Bronchial epithelial cell (primary cell): ENCODE measurements around the gene CRYAA. TPM values are rescaled to one million over a fixed set of nuclear protein-coding genes. Genes with fewer than 3 reads are reported as not detected.
"Not testable (repeated sequence)": the region's sequence is repeated elsewhere in the genome, so short reads cannot be mapped to it uniquely, and the experiment has no call there.

ENCODE experiments used
- DNase-seq: peaks from one replicate; pipeline ENCODE4 v3.0.0-alpha.2; 2010; ENCODE audit warnings: low read depth
- FAIRE-seq: peaks from 2 replicates; lab custom pipeline; 2011; peaks lifted over from hg19 to GRCh38; lab: Jason Lieb, UNC
- H3K27me3 ChIP-seq: 2 replicates; pipeline ENCODE4 v1.5.1; 2011; ENCODE audit warnings: low read length; ENCODE audit not compliant: control insufficient read depth, insufficient read depth
- H3K36me3 ChIP-seq: 2 replicates; pipeline ENCODE4 v1.5.1; 2011; ENCODE audit warnings: low read length; ENCODE audit not compliant: control insufficient read depth, insufficient read depth
- H3K4me3 ChIP-seq: 2 replicates; pipeline ENCODE4 v1.5.1; 2011; ENCODE audit warnings: mild to moderate bottlenecking, low read depth, low read length, control low read depth
- total RNA-seq: library from RNA; depleted of rRNA; stranded (reverse); fragments of >200 nt; gene quantifications from 2 replicates; pipeline ENCODE4 v1.2.1, GENCODE V29; 2014

Gene CRYAA
- total RNA-seq, result not detected in 2 replicates

GRCh38 chr21:43168708-43169107 is at the start of gene CRYAA:
TSS of gene CRYAA (plus strand) at chr21:43169008. CDS start at chr21:43169100, 92 bp downstream.
- H3K36me3 ChIP-seq, DNase-seq, H3K4me3 ChIP-seq, FAIRE-seq, H3K27me3 ChIP-seq: not testable (repeated sequence)

GRCh38 chr21:43130094-43130493 is 38.7 kb upstream of the CRYAA start:
- not testable (repeated sequence) for FAIRE-seq, H3K27me3 ChIP-seq, DNase-seq, H3K36me3 ChIP-seq, H3K4me3 ChIP-seq

GRCh38 chr21:43134520-43134919 is 34.3 kb upstream of the CRYAA start:
- H3K27me3 ChIP-seq, DNase-seq, H3K36me3 ChIP-seq, H3K4me3 ChIP-seq, FAIRE-seq: not testable (repeated sequence)

- not testable (repeated sequence) for H3K4me3 ChIP-seq, DNase-seq, FAIRE-seq, H3K27me3 ChIP-seq, H3K36me3 ChIP-seq
Measured at GRCh38 chr21:43138944-43139343, 29.9 kb upstream of the CRYAA start.

GRCh38 chr21:43141407-43141806 is 27.4 kb upstream of the CRYAA start:
- not testable (repeated sequence) for H3K27me3 ChIP-seq, H3K36me3 ChIP-seq, DNase-seq, FAIRE-seq, H3K4me3 ChIP-seq

GRCh38 chr21:43146637-43147036 is 22.2 kb upstream of the CRYAA start:
- not testable (repeated sequence) for FAIRE-seq, H3K4me3 ChIP-seq, H3K27me3 ChIP-seq, DNase-seq, H3K36me3 ChIP-seq

- H3K36me3 ChIP-seq, H3K27me3 ChIP-seq, FAIRE-seq, H3K4me3 ChIP-seq, DNase-seq: not testable (repeated sequence)
Measured at GRCh38 chr21:43147999-43148398, 20.8 kb upstream of the CRYAA start.

- not testable (repeated sequence) for H3K4me3 ChIP-seq, FAIRE-seq, H3K27me3 ChIP-seq, DNase-seq, H3K36me3 ChIP-seq
Measured at GRCh38 chr21:43149344-43149743, 19.5 kb upstream of the CRYAA start.

GRCh38 chr21:43153601-43154000 is 15.2 kb upstream of the CRYAA start:
- H3K4me3 ChIP-seq, H3K36me3 ChIP-seq, DNase-seq, FAIRE-seq, H3K27me3 ChIP-seq: not testable (repeated sequence)

GRCh38 chr21:43159279-43160175 is 9.3 kb upstream of the CRYAA start:
- H3K36me3 ChIP-seq, FAIRE-seq, H3K27me3 ChIP-seq, H3K4me3 ChIP-seq, DNase-seq: not testable (repeated sequence)

- not testable (repeated sequence) for DNase-seq, H3K27me3 ChIP-seq, FAIRE-seq, H3K4me3 ChIP-seq, H3K36me3 ChIP-seq
Measured at GRCh38 chr21:43161826-43162707, 6.7 kb upstream of the CRYAA start.

GRCh38 chr21:43162708-43163205 is 6.1 kb upstream of the CRYAA start:
- FAIRE-seq, H3K4me3 ChIP-seq, H3K27me3 ChIP-seq, DNase-seq, H3K36me3 ChIP-seq: not testable (repeated sequence)

- H3K27me3 ChIP-seq, H3K36me3 ChIP-seq, FAIRE-seq, DNase-seq, H3K4me3 ChIP-seq: not testable (repeated sequence)
Measured at GRCh38 chr21:43164823-43165222, 4.0 kb upstream of the CRYAA start.

GRCh38 chr21:43165734-43166133 is 3.1 kb upstream of the CRYAA start:
- DNase-seq, H3K36me3 ChIP-seq, H3K27me3 ChIP-seq, FAIRE-seq, H3K4me3 ChIP-seq: not testable (repeated sequence)
